DMS153 treated with DMSO at 0.1 percent for 48 hours (cell line): ENCODE measurements around the gene EPN2.
"Not testable (repeated sequence)": the region's sequence is repeated elsewhere in the genome, so short reads cannot be mapped to it uniquely, and the experiment has no call there.

Source experiments
- DNase-seq: peaks from one replicate; lab custom pipeline; 2025; ENCODE audit not compliant: unreplicated experiment; lab: John Stamatoyannopoulos, UW

Gene EPN2

DNA sequence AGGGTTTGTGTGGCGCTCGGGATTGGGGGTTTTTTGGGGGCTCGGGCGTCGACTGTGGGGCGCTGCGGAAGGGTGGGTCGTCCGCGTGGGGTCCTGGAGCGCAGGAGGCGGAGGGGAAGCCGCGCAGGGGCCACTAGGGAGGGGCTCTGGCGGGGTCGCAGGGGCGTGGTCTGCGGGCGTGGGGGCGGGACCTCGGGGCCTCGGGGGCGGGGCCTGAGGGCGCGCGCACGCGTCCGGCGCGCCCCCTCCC is at the start of gene EPN2:
TSS of gene EPN2 (plus strand) at position 228 of the 250 bp plus-strand sequence. CDS start 45,754 bp downstream, outside the sequence.
- DNase-seq = not testable (repeated sequence)

DNA sequence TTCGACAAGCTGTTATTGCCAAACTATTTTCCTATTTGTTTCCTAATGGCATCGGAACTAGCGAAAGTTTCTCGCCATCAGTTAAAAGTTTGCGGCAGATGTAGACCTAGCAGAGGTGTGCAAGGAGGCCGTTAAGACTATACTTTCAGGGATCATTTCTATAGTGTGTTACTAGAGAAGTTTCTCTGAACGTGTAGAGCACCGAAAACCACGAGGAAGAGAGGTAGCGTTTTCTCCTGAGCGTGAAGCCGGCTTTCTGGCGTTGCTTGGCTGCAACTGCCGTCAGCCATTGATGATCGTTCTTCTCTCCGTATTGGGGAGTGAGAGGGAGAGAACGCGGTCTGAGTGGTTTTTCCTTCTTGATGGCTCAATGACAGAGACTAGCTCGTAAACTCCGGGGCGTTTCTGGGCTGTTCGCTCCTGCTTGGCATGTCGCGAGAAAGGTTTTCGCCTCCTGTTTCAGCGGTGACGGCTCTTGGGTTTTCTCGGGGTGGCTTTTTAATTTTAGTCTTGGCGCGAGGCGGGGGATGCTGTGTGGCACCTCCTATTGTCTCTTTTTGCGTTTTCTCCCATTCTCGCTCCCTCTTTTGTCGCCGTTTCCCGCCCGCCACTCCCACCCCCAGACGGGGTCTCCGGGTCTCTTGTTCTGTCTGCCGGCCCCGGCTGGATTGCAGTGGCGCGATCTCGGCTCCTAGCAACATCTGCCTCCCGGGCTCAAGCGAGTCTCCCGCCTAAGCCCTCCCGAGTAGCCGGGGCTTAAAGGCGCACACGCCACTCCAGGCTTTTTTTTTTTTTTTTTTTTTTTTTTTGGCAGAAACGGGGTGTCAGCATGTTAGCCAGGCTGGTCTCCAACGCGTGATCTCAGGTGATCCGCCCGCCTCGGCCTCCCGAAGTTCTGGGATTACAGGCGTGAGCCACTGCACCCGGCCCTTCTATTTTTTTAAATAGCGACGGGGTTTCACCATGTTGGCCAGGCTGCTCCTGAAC is 49.0 kb upstream of the EPN2 start:
- not testable (repeated sequence) for DNase-seq

DNA sequence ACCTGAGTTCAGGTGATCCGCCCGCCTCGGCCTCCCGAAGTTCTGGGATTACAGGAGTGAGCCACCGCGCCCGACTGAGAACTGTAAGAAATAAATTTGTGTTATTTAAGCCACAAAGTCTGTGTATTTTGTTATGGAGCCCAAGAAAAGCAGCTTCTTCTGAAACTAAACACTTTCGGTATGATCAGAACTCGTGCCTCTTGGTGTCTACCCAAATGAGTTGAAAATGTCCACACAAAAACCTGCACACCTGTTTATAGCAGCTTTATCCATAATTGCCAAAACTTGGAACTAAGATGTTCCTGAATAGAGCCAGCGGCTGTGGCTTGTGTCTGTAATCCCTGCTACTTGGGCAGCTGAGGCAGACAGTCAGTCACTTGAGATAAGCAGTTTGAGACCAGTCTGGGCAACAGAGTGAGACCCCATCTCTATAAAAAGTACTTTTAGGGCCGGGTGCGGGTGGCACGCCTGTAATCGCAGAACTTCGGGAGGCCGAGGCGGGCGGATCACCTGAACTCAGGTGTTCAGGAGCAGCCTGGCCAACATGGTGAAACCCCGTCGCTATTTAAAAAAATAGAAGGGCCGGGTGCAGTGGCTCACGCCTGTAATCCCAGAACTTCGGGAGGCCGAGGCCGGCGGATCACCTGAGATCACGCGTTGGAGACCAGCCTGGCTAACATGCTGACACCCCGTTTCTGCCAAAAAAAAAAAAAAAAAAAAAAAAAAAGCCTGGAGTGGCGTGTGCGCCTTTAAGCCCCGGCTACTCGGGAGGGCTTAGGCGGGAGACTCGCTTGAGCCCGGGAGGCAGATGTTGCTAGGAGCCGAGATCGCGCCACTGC is 48.1 kb upstream of the EPN2 start:
- DNase-seq = not testable (repeated sequence)

DNA sequence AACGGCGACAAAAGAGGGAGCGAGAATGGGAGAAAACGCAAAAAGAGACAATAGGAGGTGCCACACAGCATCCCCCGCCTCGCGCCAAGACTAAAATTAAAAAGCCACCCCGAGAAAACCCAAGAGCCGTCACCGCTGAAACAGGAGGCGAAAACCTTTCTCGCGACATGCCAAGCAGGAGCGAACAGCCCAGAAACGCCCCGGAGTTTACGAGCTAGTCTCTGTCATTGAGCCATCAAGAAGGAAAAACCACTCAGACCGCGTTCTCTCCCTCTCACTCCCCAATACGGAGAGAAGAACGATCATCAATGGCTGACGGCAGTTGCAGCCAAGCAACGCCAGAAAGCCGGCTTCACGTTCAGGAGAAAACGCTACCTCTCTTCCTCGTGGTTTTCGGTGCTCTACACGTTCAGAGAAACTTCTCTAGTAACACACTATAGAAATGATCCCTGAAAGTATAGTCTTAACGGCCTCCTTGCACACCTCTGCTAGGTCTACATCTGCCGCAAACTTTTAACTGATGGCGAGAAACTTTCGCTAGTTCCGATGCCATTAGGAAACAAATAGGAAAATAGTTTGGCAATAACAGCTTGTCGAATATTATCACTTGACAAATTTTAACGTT is 47.3 kb upstream of the EPN2 start:
- DNase-seq = not testable (repeated sequence)

DNA sequence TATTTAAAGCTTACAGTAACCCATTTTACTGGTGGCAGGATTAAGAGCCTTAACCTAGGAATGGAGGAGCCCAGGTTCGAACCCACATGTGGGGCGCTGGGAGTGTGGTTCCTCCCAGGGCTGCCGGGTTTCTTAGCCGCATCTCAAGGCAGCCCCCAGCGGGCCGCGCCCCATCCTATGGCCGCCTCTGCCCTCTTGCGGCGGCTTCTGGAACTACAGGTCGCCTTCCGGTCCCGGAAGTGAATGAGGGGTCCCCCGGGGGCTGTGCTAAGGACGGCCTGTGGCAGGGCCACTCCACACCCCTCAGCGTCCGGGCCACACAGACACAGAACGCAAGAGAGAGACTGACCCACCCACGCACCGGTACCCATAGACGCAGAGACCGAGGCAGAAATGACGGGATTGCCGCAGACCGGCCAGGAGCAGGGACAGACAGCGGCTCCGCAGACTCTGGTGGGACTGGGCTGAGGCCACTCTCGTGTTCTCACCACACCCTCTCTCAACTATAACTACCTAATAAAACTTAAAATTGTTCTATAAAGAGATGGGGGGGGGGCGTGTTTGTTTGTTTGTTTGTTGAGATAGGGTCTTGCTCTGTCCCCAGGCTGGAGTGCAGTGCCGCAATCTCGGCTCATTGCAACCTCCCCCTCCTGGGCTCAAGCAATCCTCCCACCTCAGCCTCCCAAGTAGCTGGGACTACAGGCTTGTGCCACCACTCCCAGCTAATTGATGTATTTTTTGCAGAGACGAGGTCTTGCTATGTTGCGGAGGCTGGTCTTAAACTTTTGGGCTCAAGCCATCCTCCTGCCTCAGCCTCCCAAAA is 40.6 kb upstream of the EPN2 start:
- DNase-seq = not testable (repeated sequence)

DNA sequence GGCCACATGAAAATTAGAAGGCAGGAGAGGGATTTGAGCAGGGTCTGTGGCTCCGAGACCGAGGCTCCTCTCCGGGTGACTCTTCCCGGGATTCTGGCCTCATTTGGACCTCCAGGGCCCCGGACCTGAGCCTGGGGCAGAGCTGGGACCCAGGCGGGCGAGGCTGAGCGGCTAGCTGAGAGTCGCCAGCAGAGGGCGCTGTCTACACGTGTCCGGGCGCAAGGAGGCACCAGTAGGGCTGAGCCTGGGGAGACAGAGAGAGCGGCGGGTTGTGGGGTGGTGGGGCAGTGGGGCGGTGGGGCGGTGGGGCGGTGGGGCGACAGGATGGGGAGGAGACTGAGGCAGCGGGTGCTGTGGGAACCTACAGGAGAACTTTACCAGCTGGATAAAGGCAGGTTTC is 34.7 kb upstream of the EPN2 start:
- DNase-seq = not testable (repeated sequence)

DNA sequence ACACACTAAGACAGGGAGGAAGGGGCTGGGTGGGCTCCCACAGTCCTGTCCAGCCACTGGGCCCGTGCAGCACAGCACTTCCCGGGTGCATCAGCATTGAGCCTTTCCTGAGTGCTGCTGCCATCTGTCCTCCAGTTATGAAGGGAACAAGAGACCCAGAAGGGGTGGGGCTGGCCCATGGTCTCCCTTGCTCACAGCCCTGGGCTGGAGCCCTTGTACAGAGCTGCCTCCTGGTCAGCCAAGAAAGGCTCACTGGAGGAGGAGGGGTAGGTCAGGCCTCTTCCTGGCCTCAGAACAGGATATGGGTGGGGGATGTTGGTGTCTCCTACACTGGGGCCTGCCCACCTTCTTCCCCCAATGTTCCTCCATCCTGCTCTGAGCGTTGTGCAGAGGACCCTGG is 33.7 kb upstream of the EPN2 start:
- not testable (repeated sequence) for DNase-seq

DNA sequence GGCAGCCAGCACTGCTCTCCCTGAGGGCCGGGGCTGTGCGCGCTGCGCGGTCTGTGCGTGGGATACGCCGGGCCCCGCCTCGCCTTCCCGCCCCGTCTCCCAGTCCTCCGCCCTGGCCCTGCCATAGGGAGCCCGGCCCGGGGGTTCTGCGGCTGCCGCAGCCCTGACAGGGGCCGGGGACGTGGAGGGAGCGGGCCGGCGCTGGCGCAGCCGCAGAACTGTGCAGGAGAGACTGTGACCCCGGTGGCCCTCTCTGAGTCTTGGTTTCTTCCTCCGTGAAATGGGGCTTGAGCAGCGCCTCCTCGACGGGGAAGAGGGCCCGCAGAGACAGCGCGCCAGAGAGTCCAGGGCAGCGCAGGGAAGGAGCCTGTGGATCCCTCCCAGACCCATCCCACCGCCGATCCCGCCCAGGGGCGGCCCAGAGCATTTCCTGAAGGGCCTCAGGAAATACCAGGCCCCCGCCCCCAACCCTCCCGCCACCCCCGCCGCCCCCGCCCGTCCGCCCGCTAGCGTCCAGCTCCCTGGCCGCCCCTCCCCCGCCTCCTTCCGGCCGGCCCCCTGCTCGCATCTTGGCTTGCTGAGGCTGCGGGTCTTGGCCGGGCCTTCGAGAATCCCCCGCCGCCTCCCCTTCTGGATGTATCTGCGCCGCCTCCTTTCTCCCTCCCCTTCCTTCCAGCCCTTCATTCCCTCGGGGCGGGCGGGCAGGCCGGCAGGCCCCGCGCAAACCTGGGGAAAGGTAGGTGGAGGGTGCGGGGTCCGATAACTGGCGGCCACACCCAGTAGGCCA is 21.9 kb upstream of the EPN2 start:
- DNase-seq = not testable (repeated sequence)

DNA sequence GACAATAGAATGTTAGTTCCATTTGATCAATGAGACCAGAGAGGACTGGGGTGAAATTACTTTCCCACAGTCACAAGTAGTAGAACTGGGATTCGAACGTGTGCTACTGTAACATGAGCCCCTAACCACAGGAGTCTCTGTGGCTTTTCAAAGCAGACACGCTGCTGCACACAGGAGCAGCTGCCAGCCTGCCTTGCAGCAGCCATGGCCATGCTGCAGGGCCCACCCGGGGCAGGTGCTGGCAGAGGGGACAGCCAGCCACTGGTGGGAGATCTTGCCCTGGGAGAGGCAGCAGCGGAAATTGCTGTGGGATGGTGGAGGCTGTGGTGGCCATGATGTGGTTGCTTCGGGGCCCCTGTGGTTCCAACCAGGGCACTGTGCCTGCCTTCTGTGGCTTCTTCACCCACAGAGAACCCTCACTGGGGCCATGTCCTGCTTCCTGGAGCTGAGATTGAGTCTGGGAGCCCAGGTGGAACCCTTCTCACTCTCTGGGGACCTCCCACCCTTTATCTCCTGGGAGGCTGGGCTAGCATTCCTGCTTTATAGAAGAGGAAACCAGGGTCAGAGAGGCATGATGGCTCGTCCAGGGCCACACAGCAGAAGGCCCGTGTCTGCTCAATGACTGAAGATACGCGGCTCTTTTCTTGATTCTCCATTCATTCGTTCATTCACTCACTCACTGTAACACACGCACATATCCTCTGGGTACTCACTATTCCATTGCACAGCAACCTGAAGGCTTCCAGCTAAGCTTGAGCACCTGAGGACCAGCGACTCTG is 20.8 kb upstream of the EPN2 start:
- not testable (repeated sequence) for DNase-seq

DNA sequence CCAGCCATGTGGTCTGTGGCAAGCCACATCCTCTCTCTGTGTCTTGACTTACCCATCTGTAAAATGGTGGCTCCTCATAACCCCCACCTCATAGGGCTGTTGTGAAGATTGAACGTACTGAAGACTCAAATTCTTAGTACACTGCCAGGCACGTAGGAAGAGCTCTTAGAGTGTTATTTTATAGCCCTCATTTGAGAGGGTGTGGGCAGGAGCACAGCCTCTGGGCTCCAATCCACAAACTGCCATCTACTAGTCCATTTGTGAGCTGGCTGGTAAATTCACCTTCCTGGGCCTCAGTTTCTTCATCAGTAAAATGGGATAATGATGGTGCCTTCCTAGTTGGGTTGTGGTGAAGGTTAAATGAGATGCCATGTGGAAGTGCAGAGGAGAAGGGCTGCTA is 18.3 kb upstream of the EPN2 start:
- DNase-seq = not testable (repeated sequence)

DNA sequence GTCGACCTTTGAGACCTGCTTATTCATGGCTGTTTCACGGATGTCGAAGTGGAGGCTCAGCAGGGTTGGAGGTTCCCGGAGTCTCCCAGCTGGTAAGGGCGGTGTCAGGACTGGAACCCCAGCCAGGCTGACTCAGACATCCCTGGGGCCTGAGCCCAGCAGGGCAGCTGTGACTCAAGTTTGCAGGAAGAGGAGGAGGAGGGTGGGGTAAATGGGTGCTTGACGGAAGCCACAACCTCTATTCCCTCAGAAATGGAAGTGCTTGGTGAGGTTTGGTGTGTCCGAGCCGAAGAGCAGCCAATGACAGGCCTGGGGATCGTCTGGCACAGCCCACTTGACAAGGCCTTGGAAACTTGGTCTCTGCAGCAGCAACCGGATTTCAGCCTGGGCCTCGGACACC is 17.8 kb upstream of the EPN2 start:
- DNase-seq = not testable (repeated sequence)

DNA sequence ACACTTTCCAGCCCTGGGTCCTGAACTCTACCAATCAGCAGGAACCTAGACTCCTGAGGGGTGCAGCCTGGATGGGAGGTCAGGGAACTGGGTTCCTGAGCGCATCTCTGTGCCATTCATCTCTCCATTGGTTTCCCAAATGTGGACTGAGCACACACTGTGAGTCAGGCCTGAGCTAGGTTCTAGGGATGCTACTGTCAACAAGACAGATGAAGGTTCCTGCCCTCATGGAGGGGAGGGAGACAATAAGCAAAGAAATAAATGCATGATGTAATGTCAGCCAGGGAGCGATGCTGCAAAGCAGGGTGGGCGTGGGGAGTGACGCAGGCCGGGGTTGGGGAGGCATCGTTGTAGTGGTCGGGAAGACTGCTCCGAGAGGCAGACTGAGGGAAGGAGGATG is 17.0 kb upstream of the EPN2 start:
- DNase-seq = not testable (repeated sequence)

DNA sequence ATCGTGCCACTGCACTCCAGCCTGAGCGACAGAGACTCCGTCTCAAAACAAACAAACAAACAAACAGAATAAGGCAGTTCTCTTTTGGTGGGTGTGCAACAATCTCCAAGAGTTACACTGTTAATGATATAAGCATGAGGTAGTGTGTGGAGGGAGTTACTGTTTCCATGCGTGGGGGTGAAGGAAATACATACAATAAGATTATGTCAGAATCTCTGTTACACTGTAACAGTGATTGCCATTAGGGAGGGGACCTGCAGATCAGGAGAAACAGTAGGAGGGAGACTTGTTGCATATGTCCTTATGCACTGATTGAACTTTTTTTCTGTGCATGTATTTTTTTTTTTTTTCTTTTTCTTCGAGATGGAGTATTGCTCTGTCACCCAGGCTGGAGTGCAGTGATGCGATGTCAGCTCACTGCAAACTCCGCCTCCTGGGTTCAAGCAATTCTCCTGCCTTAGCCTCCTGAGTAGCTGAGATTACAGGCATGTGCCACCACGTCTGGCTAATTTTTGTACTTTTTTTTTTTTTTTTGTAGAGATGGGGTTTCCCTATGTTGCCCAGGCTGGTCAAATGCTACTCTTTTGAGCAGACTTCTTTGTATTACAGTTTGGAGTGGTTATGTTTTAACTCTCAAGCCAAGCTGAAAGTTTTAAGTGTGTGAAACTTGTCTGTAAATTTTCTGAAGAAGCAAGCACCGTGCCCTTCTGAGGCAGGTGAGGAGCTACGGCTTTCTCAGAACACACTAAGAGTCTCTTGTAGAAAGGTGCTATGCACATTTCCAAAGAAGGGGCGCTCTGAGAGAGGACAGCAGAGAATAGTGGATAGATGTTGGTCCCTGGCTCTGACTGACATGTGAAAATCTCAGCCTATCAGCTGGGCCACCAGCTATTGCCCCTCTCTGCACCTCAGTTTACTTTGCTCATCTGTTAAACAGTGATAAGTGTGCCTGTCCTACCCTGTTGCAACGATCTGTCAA is 10.3 kb upstream of the EPN2 start:
- not testable (repeated sequence) for DNase-seq

DNA sequence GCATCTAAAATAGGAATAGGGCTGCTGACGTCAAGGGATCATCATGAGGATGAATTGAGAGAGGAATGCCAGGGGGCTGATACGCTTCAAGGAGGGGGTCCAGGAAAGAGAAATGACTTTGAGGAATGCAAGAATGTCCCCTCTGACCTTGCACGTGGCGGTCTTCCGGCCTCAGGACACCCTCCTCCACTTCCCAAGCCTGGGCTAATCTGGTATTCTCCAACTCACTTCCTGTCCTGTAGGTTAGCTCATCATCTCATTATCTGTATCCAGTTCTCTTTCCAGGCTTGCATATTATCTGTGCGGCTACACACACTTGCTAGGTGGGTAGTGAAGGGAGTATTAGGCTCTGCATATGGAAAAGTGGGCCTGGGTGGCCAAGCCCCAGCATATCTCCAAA is 2.5 kb upstream of the EPN2 start:
- DNase-seq = not testable (repeated sequence)

DNA sequence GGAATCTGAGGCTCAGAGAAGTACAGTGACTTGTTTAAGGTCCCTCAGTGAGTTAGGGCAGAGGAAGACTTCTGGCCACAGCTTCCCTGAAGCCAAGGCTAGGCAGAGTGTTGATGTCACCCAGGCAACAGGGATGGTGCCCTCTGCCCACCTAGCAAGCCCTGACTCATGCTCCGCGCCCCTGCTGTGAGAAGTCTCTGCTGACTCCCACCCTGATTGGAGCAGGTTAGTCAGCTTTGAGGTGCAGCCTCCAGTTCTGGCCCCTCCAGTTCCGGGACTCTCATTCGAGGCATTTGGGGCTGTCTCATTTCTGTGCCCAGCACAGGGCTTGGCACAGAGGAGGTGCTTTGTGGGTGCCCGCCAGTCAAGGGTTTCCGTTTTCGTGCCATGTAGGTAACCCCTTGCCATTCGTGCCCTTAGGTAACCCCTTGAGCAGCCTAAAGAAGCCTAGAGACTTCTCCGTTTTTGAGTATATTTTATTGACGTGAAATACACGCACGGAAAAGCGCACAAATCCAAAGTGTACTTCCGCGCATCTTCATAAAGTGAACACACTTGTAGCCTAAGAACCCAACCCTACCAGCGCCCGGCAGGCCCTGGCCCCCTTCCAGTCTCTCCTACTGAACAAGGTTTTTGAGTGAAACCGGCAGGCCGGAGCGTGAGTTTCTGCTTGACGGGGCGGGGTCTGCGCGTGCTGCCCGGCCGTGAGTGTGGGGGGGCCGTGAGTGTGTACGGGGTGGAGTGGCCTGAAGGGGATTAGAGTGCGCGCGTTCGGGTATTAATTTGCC is 621 bp upstream of the EPN2 start:
- DNase-seq = not testable (repeated sequence)

DNA sequence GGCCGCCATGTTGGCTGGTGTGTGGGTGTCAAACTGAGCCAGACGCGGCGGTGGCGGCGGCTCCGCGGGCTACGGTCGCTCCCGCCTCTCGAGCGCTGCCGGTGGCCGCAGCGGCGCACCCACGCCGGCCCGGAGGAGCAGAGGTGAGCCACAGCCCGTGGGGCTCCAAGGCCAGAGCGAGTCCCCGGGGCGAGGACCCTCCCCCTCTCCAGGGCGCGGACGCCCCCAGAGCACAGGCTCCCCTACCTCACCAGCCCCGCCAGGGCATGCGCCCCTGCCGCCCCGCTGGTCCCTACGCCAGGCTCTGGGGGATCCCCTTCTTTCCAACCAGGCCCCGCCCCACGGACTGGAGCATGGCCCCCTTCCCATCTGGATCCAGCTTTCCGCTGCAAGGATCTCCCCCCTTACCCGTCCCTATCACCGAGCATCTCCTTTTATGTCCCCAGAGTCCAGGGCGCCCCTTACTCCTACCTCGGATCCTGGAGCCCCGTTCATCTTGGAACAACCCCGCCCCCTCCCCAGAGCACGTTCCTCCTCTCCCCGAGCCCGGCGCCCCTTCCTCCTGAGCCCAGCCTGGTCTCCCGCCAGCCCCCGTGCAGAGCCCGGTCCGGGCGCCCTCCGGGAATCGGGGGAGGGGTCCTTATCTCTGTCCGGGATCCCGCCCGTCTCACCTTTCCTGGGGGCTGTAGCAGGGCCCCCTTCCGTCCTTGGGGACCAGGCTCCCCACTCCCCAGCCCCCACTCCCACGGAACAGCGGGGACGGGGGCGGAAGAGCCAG is 412 bp downstream of the EPN2 start:
- no peak for DNase-seq
